HT1080 (cell line): ENCODE measurements around the gene PID1. TPM values are rescaled to one million over a fixed set of nuclear protein-coding genes. Genes with fewer than 3 reads are reported as not detected.

Source experiments
- DNase-seq: peaks from one replicate; pipeline ENCODE4 v3.0.0-alpha.2; 2015; ENCODE audit warnings: low read depth
- small RNA-seq: library from RNA; depleted of rRNA; stranded (forward); fragments of <200 nt; gene quantifications from one replicate; pipeline ENCODE3, GENCODE V24; 2014
- total RNA-seq: library from RNA; depleted of rRNA; stranded (reverse); fragments of >200 nt; shearing (Covaris generic); gene quantifications from 2 replicates; pipeline ENCODE4 v1.2.3, GENCODE V29; 2014

Gene PID1
- total RNA-seq, 1 experiment from 2014 or later: 4.6 TPM

- no peak for DNase-seq
Observed at GRCh38 chr2:229027353-229028105, 243.6 kb downstream of the PID1 start.

DNA sequence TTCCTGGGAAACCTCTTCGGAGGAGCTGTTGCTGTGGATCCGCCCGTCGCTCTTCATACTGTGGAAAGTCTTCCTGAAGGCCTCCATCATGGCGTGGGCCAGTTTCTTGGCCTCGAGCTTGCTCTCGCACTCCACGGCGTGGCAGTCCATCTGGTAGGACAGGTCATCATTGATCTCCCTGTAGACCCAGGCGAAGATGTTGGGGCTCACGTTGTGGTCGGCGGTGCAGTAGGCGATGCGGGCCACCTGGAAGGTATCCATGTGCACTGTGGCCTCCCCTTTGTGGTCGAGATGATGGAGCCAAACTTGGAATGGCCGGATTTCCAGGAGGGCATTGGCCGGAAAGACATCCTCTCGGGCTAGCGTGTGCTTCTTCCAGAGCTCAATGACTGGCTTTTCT, 245.4 kb downstream of the PID1 start:
- no peak for DNase-seq

- DNase-seq: no peak
Observed at GRCh38 chr2:229022652-229023051, 248.4 kb downstream of the PID1 start.

DNA sequence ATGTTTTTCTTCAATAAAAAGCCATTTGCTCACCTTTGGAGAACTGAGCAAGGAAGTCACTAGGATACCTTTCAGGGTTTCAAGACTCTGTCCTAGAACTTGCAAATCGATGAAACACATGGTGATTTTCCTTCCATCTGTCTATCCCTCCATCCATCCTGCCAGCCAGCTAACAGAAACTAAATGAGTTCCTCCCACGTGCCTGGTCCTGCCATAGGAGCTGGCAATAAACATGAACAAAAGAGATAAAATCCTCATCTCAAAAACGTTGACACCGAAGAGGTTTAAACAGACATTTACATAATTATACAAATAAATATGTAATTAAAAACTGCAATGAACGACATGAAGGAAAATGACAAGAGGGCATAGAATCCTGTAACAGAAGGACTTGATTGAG, 249.0 kb downstream of the PID1 start:
- no peak for DNase-seq

- no peak for DNase-seq
Observed at GRCh38 chr2:229009816-229010215, 261.3 kb downstream of the PID1 start.

DNA sequence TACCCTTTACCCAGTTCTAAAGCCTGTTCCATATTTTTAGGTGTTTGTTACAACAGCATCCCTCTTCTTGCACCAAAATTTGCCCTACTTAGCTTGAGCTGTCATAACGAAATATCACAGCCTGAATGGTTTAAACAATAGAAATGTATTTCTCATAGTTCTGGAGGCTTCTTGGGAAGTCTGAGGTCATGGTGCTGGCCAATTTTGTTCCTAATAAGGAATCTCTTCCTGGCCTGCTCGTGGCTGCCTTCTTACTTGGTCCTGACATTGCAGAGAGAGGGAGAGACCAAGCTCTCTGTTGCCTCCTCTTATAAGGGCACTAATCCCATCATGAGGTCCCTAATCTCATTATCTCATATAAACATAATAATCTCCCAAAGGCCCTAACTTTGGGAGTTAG, 267.8 kb downstream of the PID1 start:
- no peak for DNase-seq

- DNase-seq: no peak
Observed at GRCh38 chr2:229001196-229001595, 269.9 kb downstream of the PID1 start.

DNA sequence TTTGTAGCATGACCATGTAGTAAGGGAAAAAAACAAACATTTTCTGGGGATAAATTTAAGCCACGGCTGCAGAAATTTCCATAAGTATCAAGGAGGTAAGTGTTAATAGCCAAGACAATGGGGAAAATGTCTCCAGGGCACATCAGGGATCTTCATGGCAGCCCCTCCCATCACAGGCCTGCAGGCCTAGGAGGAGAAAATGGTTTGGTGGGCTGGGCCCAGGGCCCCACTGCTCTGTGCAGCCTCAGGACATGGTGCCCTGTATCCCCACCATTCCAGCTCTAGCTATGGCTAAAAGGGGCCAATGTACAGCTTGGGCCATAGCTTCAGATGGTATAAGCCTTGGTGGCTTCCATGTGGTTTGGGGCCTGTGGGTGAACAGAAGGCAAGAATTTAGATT, 271.8 kb downstream of the PID1 start:
- no peak for DNase-seq

DNA sequence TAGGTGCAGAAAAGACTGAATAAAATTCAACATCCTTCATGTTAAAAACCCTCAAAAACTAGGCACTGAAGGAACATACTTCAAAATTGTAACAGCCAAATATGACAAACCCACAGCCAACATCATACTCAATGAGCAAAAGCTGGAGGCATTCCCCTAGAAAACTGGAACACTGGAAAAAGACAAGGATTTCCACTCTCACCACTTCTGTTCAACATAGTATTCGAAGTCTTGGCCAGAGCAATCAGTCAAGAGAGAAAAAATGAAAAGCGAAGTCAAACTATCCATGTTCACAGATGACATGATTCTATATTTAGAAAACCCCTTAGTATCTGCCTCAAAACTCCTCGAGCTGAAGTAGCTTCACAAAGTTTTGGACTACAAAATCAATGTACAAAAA, 282.3 kb downstream of the PID1 start:
- no peak for DNase-seq

- DNase-seq: no peak
Observed at GRCh38 chr2:228987441-228988155, 283.5 kb downstream of the PID1 start.

GRCh38 chr2:228986961-228987360, 284.1 kb downstream of the PID1 start:
- DNase-seq: peak; percentile 24

DNA sequence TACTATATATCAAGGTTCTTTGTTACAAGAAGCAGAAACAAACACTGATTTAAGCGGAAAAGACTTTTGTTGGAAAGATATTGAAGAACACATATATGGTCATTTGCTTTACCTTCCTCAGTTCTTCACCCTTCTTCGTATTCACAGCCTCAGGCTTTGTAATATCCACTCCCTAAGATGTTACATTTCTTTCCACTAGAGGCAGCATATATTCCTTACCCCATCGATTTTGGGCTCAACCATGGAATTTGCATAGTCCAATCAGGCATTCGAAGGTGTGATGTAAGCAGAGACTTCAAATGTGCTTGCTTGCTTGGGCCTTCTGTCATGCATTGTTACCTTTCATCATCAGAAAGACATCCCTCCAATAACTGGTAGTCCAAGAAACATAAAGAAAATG, 287.4 kb downstream of the PID1 start:
- DNase-seq: no peak

GRCh38 chr2:228974169-228974568, 296.9 kb downstream of the PID1 start:
- DNase-seq: no peak

Small RNA genes within 50 kb of the gene (small RNA-seq; reads per million reads assigned to genes)
- gene RN7SKP283: not detected
